Inferior parietal cortex (tissue), 1 donor: ENCODE results near the gene ERICH2.

Experiments
- DNase-seq: peaks from one replicate; pipeline ENCODE4 v3.0.0-alpha.2; 2016; ENCODE audit errors: extremely low spot score

Gene ERICH2

DNA sequence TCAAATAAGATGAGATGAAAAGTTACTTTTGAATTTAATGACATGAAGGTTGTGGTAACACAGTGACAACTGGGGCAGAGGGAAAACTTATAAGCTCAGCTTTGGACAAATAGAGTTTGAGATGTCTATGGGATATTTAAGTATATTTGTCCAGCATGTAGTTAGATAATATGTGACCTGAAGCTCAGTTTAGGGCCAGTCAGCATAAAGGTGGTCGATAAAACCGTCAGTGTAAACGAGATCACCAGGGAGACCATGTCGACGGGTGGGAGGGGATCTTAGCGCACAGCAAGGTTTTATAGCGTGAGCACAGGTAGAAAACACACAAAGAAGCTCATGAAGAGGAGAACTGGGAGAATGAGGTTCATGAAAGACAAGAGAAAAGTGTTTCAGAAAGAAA is 7.4 kb upstream of the ERICH2 start:
- no peak for DNase-seq

DNA sequence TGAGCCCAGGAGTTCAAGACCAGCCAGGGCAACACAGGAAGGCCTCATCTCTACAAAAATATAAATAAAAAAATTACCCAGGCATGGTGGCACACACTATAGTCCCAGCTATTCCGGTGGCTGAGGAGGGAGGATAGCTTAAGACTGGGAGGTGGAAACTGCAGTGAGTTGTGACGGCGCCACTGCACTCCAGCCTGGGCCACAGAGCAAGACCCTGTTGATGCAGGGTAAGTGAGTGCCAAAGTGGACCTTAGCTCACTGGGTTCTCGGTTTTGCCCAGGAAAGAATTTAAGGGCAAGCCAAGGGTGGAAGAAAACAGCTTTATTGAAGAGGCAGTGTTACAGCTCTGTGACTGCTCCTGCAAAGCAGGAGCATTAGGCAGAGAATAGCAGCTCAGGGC is 6.9 kb upstream of the ERICH2 start:
- DNase-seq, result no peak

DNA sequence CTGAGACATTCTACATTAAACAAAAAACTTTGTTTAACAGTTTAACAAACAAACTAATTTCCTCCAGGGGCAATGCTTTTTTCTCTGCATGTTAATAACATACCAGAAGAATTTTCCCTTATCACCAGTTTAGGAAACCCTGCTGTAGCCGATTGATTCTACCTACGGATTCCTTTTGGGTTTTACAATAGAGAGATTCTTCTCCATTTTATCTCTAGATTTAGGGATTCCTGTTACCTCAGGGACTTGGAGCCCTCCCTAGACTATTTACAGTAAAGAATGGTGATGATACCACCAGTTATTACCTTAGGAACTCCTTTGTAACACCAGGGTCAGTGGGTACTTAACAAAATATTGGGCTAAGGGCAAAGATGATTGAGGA is 5.3 kb upstream of the ERICH2 start:
- no peak for DNase-seq

DNA sequence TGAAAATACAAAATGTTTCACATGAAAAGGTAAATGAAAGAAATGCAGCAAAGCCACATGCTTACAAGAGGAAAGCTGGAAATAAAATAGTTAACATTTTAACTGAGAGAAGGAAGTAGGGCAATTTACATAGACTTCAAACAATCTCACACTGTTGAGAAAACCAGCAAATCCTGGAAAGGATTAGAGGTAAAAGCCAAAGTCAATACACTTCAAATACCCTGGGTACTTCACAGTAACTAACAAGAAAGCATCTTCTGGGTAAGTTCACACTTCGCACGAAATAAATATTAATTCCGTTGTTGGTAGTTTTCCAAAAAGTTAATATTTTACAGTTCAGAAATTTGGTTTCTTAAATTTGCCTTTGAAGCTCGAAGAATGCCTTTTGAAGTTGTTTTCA is 3.5 kb upstream of the ERICH2 start:
- DNase-seq, result no peak

DNA sequence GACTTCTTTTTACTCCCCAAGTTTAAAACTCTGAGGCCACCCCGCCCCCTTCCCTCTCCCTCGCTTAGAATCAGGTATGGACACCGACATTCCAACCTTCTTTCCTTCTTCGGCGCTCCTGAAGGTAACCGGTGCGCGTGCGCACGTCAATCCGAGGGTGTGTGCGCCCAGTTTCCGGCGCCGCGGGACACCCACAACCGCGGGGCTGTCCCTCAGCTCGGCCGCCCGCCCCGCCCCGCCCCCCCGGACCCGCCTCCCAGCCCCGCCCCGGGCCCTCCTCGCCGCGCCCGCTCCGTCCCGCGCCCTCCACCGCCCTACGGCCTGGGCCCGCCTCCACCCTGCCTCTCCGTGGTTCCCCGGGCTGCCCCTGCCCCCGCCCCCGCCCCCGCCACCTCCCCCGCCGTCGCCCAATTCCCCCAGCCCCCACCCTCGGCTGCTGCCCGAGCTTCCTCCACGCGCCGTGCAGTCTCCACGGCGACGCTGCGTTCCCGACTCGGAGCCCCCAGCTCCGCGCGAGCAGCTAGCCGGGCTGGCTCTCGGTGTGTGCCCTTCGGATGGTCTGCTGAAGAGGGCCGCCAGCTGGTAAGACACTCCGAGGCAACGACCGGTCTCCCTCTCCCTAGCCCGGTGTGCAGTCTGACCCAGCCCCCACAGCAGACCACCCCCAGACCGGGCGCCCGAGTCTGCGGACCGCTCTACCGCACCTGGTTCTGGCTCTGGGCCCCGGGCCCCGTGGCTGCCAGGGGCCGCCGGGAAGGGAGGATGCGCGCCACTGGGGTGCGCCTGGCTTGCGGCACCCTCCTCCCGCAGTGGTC is 635 bp downstream of the ERICH2 start:
- DNase-seq, result peak; percentile 71

DNA sequence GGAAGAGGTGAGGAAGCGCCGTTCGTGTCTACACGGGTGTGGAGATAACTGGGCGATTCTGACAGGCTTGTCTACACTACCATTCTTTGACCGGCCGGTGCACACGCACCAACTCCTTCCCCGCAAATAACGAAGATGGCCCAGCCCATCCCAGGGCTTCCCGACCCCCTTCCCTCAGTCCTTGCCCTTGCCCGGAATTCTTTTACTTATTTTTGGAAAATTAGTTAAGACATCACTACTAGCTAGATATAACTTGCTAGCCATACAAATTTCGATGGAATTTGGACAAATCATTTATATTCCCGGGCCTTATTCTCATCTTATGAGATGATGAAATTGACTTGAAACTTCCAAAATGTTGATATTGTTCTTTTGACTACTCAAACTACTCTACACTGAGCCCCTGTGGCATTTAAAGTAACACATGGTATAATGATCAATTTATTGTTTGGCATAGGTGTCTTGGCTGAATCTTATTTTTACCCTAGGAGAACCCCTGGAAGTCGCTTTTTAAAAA is 1.3 kb downstream of the ERICH2 start:
- no peak for DNase-seq

DNA sequence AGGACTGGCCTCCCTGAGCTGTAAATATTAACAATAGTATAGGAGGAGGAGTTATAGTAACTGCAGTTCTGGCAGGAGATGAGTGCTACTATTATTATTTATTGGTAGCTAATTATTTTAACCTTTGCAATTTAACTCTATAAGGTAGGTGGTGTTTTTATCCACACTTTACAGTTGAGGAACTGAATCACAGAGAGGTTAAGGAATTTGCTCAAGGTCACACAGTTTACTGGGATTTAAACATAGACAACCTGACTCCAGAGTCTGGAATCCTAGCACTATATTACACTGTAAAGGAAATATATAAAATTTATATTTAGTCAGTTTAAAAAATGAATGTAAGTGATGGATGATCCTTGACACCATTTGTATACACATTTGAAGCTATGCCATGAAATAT is 2.1 kb downstream of the ERICH2 start:
- no peak for DNase-seq

DNA sequence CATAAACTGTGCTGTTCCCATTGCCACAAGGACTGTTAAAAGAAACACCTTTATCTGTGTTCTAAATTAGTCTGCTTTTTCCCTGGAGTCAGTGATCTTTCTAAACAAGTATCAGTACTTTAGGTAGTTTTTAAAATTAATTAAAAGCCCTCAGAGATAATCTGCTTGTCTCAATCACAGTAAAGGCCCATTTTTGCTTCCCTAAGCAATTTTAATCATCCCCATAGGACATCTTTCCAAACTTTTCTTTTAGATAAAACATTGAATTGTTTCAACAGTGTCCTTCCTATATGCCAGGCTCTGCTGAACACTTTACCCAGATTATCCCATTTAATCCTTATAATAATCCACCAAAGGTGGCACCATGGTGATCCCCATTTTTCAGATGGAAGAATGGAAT is 3.9 kb downstream of the ERICH2 start:
- no peak for DNase-seq

DNA sequence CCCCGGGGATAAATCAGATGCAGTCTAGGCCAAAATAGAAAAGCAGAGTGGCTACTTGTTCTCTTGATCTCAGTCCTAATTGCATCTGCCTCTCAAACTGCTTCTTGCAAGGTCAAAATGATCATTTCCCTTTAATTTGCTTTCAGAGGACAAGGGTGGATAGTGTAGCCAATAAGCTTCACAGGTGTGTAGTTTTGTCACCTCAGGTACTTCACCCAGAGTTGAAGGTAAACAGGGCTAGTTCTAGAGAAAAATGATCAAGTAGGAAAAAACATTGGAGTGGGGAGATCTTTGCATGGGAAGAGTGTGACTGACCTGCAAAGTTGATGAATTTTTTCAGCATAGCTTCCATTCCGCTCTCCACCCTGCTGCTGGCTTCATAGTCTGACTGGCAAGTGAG is 8.7 kb downstream of the ERICH2 start:
- DNase-seq, result no peak

DNA sequence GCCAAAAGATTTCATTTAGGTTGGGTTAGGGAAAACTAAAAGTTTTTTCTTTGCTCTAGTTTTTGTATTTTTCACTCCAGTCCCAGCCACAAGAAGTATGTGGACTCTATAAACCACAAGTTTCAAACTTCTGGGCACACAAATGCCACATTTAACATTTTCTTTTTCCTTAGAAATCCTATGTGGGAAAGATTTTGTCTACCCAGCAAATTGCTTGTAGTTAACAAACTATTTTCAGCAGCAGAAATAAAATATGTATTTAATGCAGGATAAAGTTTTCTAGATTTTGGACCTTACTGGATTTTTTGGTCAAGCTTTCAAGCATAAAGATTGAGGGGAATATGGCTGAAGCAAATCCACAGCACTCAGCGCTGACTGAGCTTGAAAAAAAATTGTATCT is 9.1 kb downstream of the ERICH2 start:
- no peak for DNase-seq

DNA sequence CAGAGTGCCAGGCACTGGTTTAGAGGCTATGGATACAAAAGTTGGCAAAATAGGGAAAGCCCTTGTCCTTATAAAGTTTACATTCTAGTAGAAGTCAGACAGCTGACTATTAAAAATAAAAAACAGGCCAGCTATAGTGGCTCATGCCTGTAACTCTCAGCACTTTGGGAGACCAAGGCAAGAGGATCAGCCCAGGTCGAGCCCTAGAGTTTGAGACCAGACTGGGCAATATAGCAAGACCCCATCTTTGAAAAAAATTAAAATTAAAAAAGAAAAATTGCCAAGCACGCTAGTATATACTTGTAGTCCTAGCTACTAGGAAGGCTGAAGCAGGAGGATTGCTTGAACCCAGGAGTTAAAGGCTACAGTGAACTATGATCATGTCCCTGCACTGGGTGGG is 12.5 kb downstream of the ERICH2 start:
- DNase-seq, result no peak

DNA sequence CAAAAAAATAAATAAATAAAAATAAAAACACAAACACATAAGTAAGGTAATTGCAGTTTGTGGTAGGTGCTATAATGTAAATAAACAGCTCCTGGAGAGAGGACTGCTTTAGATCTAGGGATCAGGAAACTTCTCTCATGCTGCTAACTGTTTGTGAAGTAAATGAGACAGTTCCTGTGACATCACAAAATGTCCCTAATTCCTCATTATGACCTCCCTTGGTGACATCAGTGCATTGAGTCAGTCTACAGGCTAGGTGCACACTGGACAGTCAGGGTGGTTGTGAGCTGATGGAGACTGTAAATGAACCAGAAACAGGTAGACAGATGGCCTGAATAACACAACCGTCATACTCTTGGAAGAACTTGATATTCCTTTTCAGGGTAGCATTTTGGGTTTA is 13.4 kb downstream of the ERICH2 start:
- DNase-seq, result no peak

DNA sequence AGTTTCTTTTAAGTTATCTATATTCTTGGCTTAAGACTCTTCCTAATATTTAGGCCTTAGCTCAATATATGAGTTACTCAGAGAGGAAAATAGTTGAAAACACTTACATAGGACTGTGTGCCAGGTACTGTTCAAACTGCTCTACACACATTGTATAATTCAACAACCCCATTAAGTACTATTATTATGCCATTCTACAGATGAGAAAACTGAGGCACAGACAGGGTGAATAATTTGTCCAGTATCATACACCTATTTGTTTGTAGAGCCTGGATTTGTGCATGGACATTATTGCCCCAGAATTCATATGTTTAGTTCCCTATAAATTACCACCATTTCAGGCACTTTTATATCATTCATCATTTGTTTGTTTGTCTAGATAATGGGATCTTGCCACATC is 28.8 kb downstream of the ERICH2 start:
- no peak for DNase-seq

DNA sequence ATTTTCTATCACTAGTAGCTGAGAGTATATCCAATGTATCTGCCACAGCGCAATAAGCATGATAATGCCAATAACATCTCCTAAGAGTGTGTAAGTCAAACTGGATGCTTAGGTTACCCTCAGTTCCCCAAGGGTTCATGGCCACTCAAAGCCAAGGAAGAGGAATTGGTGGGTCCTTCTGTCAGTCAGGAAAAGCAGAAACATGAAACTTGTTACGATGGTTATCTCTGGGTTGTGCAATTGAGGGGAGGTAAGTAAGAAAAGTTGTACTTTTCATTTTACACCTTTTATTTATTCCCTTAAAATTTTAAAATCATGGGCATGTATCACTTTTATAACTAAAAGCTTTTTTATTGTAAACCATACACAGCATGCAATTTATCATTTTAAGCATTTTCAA is 36.4 kb downstream of the ERICH2 start:
- DNase-seq, result no peak

DNA sequence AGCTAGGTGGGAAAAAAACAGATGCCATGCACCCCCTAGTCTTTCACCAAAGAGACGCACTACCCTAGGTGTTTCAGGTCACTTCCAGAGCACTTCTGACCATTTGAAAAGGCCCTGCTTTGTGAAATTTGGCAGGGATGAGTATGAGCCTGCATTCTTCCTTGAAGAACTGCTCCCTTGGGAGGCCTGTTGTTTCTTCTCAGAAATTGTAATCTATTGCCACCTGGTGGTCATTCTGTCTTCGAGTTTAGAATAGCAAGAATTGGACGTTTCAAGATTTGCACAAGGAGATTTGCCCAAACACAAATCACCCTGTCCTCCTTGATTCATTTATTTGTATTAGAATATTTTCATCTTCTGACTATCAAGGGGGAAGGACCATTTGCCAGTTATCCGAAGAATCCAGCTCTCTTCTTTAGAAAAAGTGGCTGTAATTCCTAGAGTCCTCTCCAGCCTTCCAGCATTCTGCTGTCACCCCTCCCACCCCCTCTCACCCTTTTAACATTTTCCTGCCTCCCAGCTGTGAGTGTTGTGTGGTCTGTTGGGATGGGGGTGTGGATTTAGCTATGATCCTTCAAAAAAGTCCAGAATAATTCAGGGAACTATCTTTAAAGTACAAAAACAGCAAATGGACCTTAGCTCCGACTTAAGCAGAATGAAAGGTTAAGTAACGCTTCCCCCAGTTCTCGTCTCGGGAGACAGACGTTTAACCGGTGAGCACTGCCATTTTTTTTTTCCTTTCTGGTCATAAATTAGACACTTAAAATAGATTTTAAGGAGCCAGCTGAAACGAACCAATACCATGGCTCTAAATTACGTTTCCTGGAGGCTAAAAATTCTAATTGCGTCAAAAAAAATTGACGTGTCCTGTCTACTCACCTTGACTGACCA is 42.8 kb downstream of the ERICH2 start:
- peak; percentile 97 for DNase-seq

DNA sequence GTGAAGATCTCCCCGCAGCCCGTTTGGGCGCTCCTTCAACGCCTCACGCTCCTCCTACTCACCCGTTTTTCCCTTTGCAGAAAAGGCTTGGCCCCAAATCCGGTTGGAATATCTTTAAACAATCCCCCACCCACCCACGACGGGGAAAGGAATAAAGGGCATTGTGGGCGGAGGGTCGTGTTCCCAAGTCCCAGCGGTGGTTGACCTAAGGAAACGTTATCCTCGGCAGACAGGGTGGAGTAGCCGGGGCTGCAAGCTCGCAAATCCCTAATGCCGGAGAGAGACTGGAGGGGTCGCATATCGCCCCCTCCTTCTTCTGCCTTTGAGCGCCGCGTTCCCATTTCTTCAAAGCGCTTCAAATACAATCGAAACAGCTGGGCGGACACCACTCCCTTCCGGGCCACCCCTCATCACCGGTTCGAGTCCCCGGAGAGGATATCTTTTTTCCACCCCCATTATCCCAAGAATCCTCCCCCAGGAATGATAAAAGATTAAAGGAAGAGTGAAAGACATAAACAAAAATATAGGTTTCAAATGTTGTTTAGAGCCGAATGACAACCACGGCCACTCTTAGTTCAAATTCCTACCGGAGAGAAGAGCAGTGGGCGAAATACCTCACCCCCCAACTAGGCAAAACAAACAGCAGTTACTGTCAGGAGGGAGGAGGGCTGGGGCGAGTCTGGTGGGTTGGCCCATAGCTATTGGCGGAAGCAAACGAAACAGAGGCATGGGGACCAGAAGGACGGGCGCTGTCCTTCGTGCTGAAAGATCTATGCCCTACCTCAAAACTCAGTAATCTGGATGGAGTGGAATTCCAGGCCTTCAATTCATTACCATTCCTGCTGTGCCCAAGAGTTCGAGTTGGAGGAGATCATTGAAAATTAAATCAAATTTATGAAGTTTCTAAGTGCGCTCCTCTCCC is 43.7 kb downstream of the ERICH2 start:
- no peak for DNase-seq

DNA sequence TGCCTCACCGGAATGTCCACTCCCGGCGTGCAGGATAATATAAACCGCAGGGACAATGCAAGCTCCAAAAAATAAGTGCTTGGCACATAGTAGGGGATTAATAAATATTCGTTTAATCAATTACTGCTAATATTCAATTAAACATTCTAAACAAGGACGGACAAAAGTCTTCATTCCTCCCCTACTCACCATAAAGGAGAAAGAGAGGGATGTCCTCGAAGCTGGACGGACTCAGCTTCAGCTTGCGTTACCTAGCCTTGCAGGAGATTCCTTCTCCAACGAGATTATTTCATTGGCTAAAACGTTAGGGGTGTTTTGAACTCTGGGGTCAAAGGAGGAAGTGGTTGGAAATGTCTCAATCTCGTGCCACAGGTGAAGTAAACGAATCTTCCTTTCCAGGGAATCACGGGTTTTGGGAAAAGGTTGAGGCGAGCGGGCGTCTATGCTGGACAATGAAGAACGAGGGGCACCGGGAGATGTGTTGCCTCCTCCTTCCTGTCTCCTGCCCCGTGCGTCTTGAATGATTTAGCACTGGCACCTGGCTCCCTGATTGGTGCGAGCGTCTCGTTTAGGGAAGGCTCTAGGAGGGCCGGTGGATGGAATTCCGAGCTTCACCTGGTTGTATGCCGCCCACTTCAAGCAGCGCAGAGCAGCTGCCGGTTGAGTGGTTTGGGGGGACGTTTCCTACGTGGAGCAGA is 44.5 kb downstream of the ERICH2 start:
- no peak for DNase-seq

DNA sequence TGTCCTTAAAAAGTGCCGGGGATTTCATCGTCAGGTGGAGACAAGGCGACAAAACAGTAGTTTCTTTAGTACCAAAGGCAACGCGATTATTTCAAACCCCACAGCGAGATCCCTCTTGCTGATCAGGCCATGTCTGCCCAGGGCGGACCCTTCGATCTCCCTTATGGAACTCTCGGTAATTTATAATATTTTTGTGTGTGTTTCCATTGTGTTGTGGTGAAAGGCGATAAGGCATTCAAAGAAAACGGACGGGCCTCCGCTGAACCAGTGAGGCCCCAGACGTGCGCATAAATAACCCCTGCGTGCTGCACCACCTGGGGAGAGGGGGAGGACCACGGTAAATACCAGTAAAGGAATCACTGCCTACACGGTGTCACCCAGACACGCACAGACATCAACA is 45.1 kb downstream of the ERICH2 start:
- DNase-seq, result no peak

DNA sequence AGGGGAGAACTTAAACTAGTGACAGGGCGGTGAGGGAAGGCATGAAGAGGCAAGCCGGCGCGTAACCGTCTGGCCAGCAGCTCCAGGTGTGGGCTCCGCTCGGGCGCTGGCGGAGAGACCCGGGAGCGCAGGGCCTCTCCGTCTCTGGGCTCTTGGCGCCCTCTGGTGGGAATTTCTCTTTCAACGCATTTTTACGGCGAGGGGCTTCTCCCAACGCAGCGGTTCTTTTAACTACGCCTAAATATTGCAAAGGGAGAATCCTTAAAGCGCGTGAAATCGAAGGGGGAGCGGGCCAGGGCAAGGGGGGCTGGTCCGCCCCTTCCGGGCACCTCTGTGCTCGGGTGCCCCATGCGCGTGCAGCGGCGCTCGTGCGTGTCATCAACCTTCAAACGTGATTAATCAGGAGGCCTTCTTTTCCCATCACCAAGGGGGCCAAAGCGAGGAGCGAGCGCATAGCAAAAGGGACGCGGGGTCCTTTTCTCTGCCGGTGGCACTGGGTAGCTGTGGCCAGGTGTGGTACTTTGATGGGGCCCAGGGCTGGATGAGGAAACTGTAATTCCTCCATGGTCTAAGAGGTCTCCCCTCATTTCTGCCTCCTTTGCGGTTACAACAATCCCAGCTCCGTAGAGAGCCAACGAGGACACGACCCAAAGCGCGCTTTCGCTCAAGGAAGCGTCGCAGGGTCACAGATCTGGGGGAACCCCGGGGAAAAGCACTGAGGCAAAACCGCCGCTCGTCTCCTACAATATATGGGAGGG is 45.7 kb downstream of the ERICH2 start:
- DNase-seq, result peak; percentile 69

DNA sequence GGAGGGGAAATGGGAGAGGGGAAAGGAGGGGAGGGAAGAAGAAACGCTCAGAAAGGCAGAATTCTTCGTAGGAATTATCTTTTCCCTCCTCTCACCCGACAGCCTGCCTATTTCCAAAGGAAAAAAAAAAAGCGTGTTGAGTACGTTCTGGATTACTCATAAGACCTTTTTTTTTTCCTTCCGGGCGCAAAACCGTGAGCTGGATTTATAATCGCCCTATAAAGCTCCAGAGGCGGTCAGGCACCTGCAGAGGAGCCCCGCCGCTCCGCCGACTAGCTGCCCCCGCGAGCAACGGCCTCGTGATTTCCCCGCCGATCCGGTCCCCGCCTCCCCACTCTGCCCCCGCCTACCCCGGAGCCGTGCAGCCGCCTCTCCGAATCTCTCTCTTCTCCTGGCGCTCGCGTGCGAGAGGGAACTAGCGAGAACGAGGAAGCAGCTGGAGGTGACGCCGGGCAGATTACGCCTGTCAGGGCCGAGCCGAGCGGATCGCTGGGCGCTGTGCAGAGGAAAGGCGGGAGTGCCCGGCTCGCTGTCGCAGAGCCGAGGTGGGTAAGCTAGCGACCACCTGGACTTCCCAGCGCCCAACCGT is 46.4 kb downstream of the ERICH2 start, which contains the start of gene GAD1:
GAD1 (plus strand) TSS at position 384 of the 589 bp plus-strand sequence. CDS start 1,705 bp downstream, outside the sequence.
- DNase-seq, result peak; percentile 42
